Epithelial cell of esophagus (primary cell): ENCODE measurements around the gene GLDC.
A peak's percentile ranks its signal among the peaks of the same experiment; 100 is the strongest.

Experiments used
- DNase-seq: peaks from one replicate; pipeline ENCODE4 v3.0.0; 2010; ENCODE audit warnings: low read depth
- H3K4me3 ChIP-seq: 2 replicates; pipeline ENCODE4 v1.5.1; 2011; ENCODE audit warnings: mild to moderate bottlenecking, low read length, control low read depth
- TF ChIP-seq, protein P1 (sequence below): IDR thresholded peaks from 2 replicates; pipeline ENCODE4 v1.5.1; 2011; ENCODE audit warnings: low read depth, mild to moderate bottlenecking, low read length, control low read depth, inconsistent platforms; ENCODE audit not compliant: insufficient read depth; ENCODE audit errors: missing control alignments

GLDC gene

DNA sequence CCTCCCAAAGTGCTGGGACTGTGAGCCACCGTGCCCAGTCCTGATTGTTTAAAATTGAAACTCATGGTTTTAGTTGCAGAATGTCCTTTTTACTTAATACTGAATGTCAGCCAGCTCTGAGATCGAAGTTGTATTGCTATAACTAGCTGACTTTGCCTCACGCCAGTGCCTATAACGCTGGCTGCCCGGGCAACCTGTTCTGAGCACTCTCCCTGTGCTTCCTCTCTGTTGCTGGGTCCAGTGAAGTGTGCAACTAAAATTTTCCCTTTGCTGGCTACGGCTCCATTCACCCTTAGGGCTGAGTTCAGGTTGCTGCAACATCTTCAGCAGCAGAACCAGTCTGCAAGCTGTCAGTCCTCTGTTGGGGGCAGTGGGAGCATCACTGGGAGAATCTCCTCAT lies 65.9 kb downstream of the GLDC start:
- no peak overlapping the region for H3K4me3 ChIP-seq
- TF ChIP-seq, protein P1, sequence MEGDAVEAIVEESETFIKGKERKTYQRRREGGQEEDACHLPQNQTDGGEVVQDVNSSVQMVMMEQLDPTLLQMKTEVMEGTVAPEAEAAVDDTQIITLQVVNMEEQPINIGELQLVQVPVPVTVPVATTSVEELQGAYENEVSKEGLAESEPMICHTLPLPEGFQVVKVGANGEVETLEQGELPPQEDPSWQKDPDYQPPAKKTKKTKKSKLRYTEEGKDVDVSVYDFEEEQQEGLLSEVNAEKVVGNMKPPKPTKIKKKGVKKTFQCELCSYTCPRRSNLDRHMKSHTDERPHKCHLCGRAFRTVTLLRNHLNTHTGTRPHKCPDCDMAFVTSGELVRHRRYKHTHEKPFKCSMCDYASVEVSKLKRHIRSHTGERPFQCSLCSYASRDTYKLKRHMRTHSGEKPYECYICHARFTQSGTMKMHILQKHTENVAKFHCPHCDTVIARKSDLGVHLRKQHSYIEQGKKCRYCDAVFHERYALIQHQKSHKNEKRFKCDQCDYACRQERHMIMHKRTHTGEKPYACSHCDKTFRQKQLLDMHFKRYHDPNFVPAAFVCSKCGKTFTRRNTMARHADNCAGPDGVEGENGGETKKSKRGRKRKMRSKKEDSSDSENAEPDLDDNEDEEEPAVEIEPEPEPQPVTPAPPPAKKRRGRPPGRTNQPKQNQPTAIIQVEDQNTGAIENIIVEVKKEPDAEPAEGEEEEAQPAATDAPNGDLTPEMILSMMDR, result no peak
- no peak for DNase-seq

DNA sequence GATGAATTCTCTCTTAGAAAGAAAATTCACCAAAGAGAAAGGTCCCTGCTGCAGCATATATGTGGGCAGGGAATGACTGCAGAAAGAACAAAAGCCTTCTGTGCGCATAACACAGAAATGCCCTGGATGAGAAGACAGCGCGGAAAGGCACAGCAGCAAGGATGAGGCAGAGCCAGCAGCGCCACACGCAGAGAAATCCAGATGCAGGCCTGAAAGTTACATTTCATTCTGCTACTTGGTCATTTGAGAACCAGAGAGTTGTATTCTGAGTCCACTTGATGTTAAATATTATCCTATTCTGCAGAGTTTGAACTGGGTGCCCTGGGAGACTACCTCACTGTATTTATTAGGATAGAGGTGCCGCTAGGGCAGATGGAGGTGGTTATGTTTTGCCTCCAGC lies 68.5 kb downstream of the GLDC start:
- DNase-seq, result no peak
- no peak overlapping the region for H3K4me3 ChIP-seq
- TF ChIP-seq, protein P1, result no peak

DNA sequence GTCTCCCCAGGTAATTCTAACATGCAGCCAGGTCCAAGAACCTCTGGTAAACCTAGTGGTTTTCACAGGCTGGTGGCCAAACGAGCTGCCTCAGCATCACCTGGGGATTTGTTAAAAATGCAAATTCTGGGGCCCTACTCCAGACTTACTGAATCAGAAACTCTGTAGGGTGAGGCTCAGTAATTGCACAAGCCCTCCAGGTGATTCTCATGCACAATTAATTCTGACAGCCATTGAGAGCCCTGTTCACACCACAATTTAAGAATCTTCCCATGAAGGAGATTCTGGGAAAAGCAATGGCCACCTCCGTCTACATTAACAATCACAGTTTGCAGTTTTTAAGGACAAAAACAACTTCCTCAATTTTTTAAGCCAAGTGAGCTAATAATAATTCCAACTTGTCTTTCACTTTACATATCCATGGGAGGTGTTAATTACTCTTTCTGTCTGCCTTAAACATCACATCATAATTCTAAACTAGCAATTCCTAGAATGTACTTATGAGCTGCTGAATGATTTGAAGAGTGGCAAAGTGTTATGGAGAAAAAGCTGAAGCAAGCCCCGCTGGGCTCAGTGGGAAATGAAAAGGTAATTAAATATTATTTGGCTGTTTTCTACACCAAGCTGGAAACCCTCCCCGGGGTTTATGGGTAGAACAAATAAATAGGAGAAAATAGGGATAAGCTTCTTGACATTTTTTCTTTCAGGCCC lies 70.0 kb downstream of the GLDC start:
- no peak overlapping the region for H3K4me3 ChIP-seq

DNA sequence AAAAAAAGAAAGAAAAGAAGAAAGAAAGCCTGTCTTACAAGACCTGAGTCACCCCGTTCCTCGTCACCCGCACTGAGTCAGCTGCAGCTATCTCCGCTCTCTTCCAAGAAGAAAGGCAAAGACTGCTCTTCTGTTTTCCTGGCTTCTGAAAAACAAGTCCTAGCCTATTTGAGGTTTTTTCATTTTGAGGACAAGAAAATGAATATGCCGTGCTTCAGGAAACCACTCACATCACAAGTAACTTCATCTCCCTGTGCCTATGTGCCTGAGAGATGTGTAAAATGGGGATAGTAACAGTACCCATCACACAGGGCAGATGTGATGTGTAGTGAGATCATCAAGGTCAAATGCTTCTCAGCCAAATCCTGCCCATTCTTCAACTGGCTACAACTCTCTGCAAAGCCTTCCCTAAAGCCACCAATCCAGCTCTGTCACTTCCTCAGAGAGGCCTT lies 78.4 kb downstream of the GLDC start:
- peak overlapping the region; percentile 41 for H3K4me3 ChIP-seq
- DNase-seq, result peak; percentile 99
- TF ChIP-seq, protein P1, result no peak

More for the DNA sequence above, 70.0 kb downstream of the GLDC start:
- DNase-seq, result peak; percentile 22
- TF ChIP-seq, protein P1, result no peak

DNA sequence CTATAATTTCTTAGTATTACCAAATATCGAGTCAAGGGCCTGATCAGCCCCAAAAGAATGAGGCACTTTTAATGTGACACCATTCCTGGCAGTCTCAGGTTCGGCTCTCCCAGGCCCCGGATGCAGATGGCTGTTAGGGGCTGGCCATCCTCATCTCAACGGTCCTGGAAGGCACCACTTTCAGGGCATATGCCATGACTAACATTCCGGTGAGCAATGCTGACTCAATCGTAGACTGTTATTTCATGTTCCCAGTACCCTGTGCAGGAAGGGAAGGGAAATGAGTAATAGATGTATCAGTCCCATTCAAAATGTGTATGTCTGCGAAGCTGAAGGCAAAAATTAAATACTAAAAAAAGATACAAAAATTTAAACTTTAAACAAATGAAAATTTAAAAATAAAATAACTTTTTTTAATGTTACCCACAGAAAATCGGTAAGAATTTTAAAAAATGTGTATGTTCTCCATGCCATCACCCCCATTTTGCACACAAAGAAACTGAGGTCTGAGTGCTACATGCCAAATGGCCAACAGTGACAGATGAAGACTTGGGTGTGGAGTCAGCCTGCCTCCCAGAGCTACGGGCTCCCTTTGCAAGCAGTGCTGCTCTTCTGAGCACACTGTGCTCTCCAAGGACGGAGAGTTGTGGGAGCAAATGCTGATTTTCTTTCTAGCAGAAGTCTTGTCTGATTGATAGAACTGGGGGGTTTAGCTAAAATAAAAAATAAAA lies 79.0 kb downstream of the GLDC start:
- TF ChIP-seq, protein P1, result no peak
- peak; percentile 99 for DNase-seq
- H3K4me3 ChIP-seq, result peak overlapping the region; percentile 41

DNA sequence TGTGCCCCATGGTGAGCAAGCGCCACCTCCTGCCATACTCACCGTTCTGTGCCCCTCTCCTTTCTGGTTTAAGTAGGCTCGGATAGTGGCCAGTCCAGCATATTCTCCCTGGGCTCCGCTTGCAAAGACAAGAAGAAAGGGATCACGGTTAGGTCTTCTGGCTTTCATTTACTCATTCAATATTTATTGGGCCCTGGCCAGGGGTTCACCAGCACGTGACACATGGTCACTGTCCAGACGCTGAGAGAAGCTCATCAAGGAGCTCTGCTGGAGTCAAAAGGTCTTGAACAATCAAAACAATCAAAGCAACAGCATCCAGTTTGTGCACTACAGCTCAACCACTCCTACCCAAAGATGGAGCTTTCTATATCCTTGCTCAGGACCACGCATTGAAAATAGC lies 80.2 kb downstream of the GLDC start:
- no peak overlapping the region for H3K4me3 ChIP-seq
- TF ChIP-seq, protein P1, result no peak
- DNase-seq, result no peak

DNA sequence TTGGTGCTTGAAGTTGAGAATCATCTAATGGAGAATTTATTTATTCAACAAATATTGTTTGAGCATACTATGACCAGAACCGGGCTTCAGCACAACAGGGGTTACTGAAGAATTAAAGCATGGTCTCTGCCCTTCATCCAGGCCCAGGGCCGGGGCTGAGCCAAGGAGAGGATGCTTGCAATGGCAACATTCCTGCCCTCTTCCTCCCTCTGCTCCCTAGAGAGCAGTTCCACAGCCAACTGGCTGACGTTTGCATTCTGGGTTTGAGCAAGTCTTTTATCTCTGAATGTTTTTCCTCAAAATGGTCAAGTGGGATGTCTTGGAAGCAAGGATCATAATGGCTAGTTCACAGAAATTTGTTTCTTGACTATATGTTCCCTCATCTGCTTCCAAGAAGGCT lies 80.7 kb downstream of the GLDC start:
- TF ChIP-seq, protein P1, result no peak
- H3K4me3 ChIP-seq, result no peak overlapping the region
- no peak for DNase-seq
